ENCODE data around the gene KCNS3. TPM values are rescaled to one million over a fixed set of nuclear protein-coding genes. Genes with fewer than 3 reads are reported as not detected.

KCNS3 gene
- polyA plus RNA-seq, 1 of the 3 experiments (the other 2 are of a cell fraction) = 0.07 TPM

DNA sequence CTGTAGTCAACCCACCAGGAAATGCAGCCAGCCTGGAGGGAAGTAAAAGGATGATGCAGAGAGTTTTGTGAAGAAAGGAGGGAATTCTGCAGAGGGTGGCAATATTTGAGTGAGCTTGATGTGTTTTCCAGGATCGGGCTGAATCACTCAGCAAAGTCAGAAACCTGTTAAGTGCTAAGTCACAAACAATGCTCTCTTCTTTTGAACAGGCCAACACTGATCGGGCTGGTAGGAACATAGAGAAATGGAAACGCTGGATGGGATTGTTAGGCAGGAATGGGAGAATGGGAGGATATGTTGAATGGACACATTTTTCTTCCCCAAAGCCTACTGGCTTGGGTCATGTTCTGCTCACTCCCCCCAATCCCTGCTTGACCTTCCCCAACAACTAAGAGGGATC is 36.6 kb downstream of the KCNS3 start:
- no peak overlapping the region for H3K4me2 ChIP-seq
- H3K9ac ChIP-seq = no peak overlapping the region
- POLR2A ChIA-PET = no interaction called here
- CTCF ChIA-PET = no interaction called here
- no peak overlapping the region for H3K4me3 ChIP-seq (ENCODE audit: low read depth in 2 of 2, low read length in 1 of 2)
- H3K4me1 ChIP-seq (ENCODE audit: control insufficient read depth in 1 of 2, insufficient read depth in 2 of 2, low read depth in 1 of 2, low read length in 1 of 2) = no peaks in the 10 kb centered on the region
- H3K9me2 ChIP-seq = no peaks in the 10 kb centered on the region
- 1% methylated on average over 3 of the region's 3 CpGs for WGBS (ENCODE audit: low lambda C conversion rate)
- H3K79me2 ChIP-seq (ENCODE audit: insufficient read depth) = no peaks in the 10 kb centered on the region
- no peaks in the 10 kb centered on the region for H3K9me3 ChIP-seq
- no peaks in the 10 kb centered on the region for H4K20me1 ChIP-seq (ENCODE audit: insufficient read depth)
- no peak for DNase-seq
- no peaks in the 10 kb centered on the region for H3F3A ChIP-seq (replicated peaks; ENCODE audit: insufficient read depth)
- H3K27me3 ChIP-seq (ENCODE audit: insufficient read depth) = no peaks in the 10 kb centered on the region
- H2AFZ ChIP-seq (ENCODE audit: low read depth) = no peak overlapping the region
- H3K36me3 ChIP-seq (replicated peaks in 1 of 2; ENCODE audit: control insufficient read depth in 1 of 2, insufficient read depth in 2 of 2, low read length in 1 of 2) = no peaks in the 10 kb centered on the region
- TF ChIP-seq FOSL2 (IDR thresholded peaks at IDR 0.05; ENCODE audit: borderline replicate concordance, low read depth) (no peak), POLR2AphosphoS5 (IDR thresholded peaks at IDR 0.05; ENCODE audit: low read depth, low read length) (no peak), CHD2 (IDR thresholded peaks at IDR 0.05; ENCODE audit: low read length, partially characterized antibody) (no peak), USF2 (IDR thresholded peaks at IDR 0.05; ENCODE audit: borderline replicate concordance, low read depth, low read length) (no peak)
- TF ChIP-seq, protein P1, sequence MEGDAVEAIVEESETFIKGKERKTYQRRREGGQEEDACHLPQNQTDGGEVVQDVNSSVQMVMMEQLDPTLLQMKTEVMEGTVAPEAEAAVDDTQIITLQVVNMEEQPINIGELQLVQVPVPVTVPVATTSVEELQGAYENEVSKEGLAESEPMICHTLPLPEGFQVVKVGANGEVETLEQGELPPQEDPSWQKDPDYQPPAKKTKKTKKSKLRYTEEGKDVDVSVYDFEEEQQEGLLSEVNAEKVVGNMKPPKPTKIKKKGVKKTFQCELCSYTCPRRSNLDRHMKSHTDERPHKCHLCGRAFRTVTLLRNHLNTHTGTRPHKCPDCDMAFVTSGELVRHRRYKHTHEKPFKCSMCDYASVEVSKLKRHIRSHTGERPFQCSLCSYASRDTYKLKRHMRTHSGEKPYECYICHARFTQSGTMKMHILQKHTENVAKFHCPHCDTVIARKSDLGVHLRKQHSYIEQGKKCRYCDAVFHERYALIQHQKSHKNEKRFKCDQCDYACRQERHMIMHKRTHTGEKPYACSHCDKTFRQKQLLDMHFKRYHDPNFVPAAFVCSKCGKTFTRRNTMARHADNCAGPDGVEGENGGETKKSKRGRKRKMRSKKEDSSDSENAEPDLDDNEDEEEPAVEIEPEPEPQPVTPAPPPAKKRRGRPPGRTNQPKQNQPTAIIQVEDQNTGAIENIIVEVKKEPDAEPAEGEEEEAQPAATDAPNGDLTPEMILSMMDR (IDR thresholded peaks at IDR 0.05) = no peak
- TF ChIP-seq, protein P2, sequence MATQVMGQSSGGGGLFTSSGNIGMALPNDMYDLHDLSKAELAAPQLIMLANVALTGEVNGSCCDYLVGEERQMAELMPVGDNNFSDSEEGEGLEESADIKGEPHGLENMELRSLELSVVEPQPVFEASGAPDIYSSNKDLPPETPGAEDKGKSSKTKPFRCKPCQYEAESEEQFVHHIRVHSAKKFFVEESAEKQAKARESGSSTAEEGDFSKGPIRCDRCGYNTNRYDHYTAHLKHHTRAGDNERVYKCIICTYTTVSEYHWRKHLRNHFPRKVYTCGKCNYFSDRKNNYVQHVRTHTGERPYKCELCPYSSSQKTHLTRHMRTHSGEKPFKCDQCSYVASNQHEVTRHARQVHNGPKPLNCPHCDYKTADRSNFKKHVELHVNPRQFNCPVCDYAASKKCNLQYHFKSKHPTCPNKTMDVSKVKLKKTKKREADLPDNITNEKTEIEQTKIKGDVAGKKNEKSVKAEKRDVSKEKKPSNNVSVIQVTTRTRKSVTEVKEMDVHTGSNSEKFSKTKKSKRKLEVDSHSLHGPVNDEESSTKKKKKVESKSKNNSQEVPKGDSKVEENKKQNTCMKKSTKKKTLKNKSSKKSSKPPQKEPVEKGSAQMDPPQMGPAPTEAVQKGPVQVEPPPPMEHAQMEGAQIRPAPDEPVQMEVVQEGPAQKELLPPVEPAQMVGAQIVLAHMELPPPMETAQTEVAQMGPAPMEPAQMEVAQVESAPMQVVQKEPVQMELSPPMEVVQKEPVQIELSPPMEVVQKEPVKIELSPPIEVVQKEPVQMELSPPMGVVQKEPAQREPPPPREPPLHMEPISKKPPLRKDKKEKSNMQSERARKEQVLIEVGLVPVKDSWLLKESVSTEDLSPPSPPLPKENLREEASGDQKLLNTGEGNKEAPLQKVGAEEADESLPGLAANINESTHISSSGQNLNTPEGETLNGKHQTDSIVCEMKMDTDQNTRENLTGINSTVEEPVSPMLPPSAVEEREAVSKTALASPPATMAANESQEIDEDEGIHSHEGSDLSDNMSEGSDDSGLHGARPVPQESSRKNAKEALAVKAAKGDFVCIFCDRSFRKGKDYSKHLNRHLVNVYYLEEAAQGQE (IDR thresholded peaks at IDR 0.05; ENCODE audit: low read depth, low read length) = no peak
- TF ChIP-seq, protein P3, sequence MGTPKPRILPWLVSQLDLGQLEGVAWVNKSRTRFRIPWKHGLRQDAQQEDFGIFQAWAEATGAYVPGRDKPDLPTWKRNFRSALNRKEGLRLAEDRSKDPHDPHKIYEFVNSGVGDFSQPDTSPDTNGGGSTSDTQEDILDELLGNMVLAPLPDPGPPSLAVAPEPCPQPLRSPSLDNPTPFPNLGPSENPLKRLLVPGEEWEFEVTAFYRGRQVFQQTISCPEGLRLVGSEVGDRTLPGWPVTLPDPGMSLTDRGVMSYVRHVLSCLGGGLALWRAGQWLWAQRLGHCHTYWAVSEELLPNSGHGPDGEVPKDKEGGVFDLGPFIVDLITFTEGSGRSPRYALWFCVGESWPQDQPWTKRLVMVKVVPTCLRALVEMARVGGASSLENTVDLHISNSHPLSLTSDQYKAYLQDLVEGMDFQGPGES (IDR thresholded peaks at IDR 0.05; ENCODE audit: low read depth, low read length) = no peak
- H3K27ac ChIP-seq (ENCODE audit: low read depth in 2 of 2, low read length in 1 of 2) = no peak overlapping the region
